Activated T-cell treated with anti-CD3 and anti-CD28 coated beads, Interleukin-2, amount 50 U/mL, for 72 hours (primary cell): ENCODE measurements around the gene PAEP. TPM values are rescaled to one million over a fixed set of nuclear protein-coding genes. Genes with fewer than 3 reads are reported as not detected.

Source experiments
- ATAC-seq, 2 donors: fragments of 150-1000 bp; cut with Tn5 transposase; replicated peaks in 1 of 2; 2 replicates each; pipeline ENCODE4 v1.10.0; 2021; ENCODE audit warnings: moderate library complexity in 2 of 2, mild to moderate bottlenecking in 1 of 2
- DNase-seq, 2 donors: peaks; one replicate each; pipeline ENCODE4 v3.0.0; 2021 to 2022; ENCODE audit warnings: mixed read lengths in 1 of 2
- H3K27ac Mint-ChIP-seq: one replicate; pipeline ENCODE4 v1.8.0; 2022; ENCODE audit warnings: mild to moderate bottlenecking, moderate library complexity, mixed read lengths
- H3K27me3 Mint-ChIP-seq: one replicate; pipeline ENCODE4 v1.8.0; 2022; ENCODE audit warnings: low read depth, mixed read lengths
- H3K36me3 Mint-ChIP-seq, 2 donors: one replicate each; pipeline ENCODE4 v1.8.0; 2022; ENCODE audit warnings: mixed read lengths in 2 of 2, mild to moderate bottlenecking in 1 of 2; ENCODE audit not compliant: insufficient read depth in 2 of 2
- H3K4me1 Mint-ChIP-seq: one replicate; pipeline ENCODE4 v1.8.0; 2022; ENCODE audit warnings: low read depth, mixed read lengths
- H3K4me3 Mint-ChIP-seq, 2 donors: one replicate each; pipeline ENCODE4 v1.8.0; 2022; ENCODE audit warnings: mild to moderate bottlenecking in 2 of 2, mixed read lengths in 2 of 2, moderate library complexity in 2 of 2
- H3K9me3 Mint-ChIP-seq, 2 donors: one replicate each; pipeline ENCODE4 v1.8.0; 2022; ENCODE audit warnings: mixed read lengths in 2 of 2
- total RNA-seq, 2 donors: library from RNA; stranded (reverse); gene quantifications; one replicate each; pipeline ENCODE4 v1.2.3, GENCODE V29; 2022

The PAEP gene
- total RNA-seq, 2 donors from 2014 or later = not detected

- Mint-ChIP-seq H3K27me3 (peaks cover 7% of the 10 kb centered on the region), H3K4me3 (no peak overlapping the region), H3K4me1 (no peaks in the 10 kb centered on the region), H3K27ac (no peak overlapping the region), H3K9me3 (no peaks in the 10 kb centered on the region), H3K36me3 (no peaks in the 10 kb centered on the region)
- DNase-seq (no peak), ATAC-seq (no peak)
Measured at GRCh38 chr9:135589596-135590485, 28.3 kb downstream of the PAEP start.

GRCh38 chr9:135590486-135591079 lies 29.0 kb downstream of the PAEP start:
- no peaks in the 10 kb centered on the region for H3K36me3 Mint-ChIP-seq
- no peak for DNase-seq
- no peak overlapping the region for H3K27ac Mint-ChIP-seq
- H3K4me3 Mint-ChIP-seq = no peak overlapping the region
- H3K4me1 Mint-ChIP-seq = no peaks in the 10 kb centered on the region
- no peaks in the 10 kb centered on the region for H3K9me3 Mint-ChIP-seq
- peaks cover 7% of the 10 kb centered on the region for H3K27me3 Mint-ChIP-seq
- ATAC-seq = no peak

GRCh38 chr9:135591506-135592330 lies 30.2 kb downstream of the PAEP start:
- DNase-seq (no peak), ATAC-seq (no peak)
- no peak overlapping the region for H3K27ac Mint-ChIP-seq
- peaks cover 7% of the 10 kb centered on the region for H3K27me3 Mint-ChIP-seq
- H3K4me1 Mint-ChIP-seq = no peaks in the 10 kb centered on the region
- H3K36me3 Mint-ChIP-seq = no peaks in the 10 kb centered on the region
- no peak overlapping the region for H3K4me3 Mint-ChIP-seq
- H3K9me3 Mint-ChIP-seq = no peaks in the 10 kb centered on the region

- ATAC-seq = no peak
- Mint-ChIP-seq H3K36me3 (no peaks in the 10 kb centered on the region), H3K27ac (no peak overlapping the region), H3K27me3 (peaks cover 7% of the 10 kb centered on the region), H3K4me1 (no peaks in the 10 kb centered on the region), H3K9me3 (no peaks in the 10 kb centered on the region), H3K4me3 (no peak overlapping the region)
- DNase-seq = no peak
Measured at GRCh38 chr9:135592331-135592590, 30.7 kb downstream of the PAEP start.

GRCh38 chr9:135592625-135593024 lies 31.1 kb downstream of the PAEP start:
- no peak overlapping the region for H3K27ac Mint-ChIP-seq
- H3K36me3 Mint-ChIP-seq = no peaks in the 10 kb centered on the region
- H3K27me3 Mint-ChIP-seq = peaks cover 7% of the 10 kb centered on the region
- no peak overlapping the region for H3K4me3 Mint-ChIP-seq
- ATAC-seq (no peak), DNase-seq (no peak)
- no peaks in the 10 kb centered on the region for H3K9me3 Mint-ChIP-seq
- H3K4me1 Mint-ChIP-seq = no peaks in the 10 kb centered on the region

GRCh38 chr9:135596211-135596610 lies 34.7 kb downstream of the PAEP start:
- no peak overlapping the region for H3K4me3 Mint-ChIP-seq
- DNase-seq = no peak
- no peaks in the 10 kb centered on the region for H3K36me3 Mint-ChIP-seq
- no peak for ATAC-seq
- peaks cover 31% of the 10 kb centered on the region for H3K27me3 Mint-ChIP-seq
- no peaks in the 10 kb centered on the region for H3K4me1 Mint-ChIP-seq
- no peak overlapping the region for H3K27ac Mint-ChIP-seq
- no peaks in the 10 kb centered on the region for H3K9me3 Mint-ChIP-seq

- ATAC-seq (no peak), DNase-seq (no peak)
- Mint-ChIP-seq H3K36me3 (no peaks in the 10 kb centered on the region), H3K27ac (no peak overlapping the region), H3K4me3 (no peak overlapping the region), H3K9me3 (no peaks in the 10 kb centered on the region), H3K27me3 (peaks cover 24% of the 10 kb centered on the region), H3K4me1 (no peaks in the 10 kb centered on the region)
Measured at GRCh38 chr9:135600296-135600817, 38.8 kb downstream of the PAEP start.

- DNase-seq = no peak
- ATAC-seq = no peak
- H3K4me1 Mint-ChIP-seq = no peaks in the 10 kb centered on the region
- no peaks in the 10 kb centered on the region for H3K9me3 Mint-ChIP-seq
- peaks cover 24% of the 10 kb centered on the region for H3K27me3 Mint-ChIP-seq
- no peaks in the 10 kb centered on the region for H3K36me3 Mint-ChIP-seq
- no peak overlapping the region for H3K27ac Mint-ChIP-seq
- H3K4me3 Mint-ChIP-seq = no peak overlapping the region
Measured at GRCh38 chr9:135601988-135602387, 40.4 kb downstream of the PAEP start.

- no peak overlapping the region for H3K4me3 Mint-ChIP-seq
- no peaks in the 10 kb centered on the region for H3K36me3 Mint-ChIP-seq
- no peaks in the 10 kb centered on the region for H3K9me3 Mint-ChIP-seq
- H3K27me3 Mint-ChIP-seq = peaks cover 24% of the 10 kb centered on the region
- DNase-seq (peak; percentile 51 to 64), ATAC-seq (peak; percentile 25 to 41)
- no peak overlapping the region for H3K27ac Mint-ChIP-seq
- no peaks in the 10 kb centered on the region for H3K4me1 Mint-ChIP-seq
Measured at GRCh38 chr9:135602789-135603481, 41.4 kb downstream of the PAEP start.

- ATAC-seq = no peak
- H3K4me1 Mint-ChIP-seq = no peaks in the 10 kb centered on the region
- DNase-seq = no peak
Measured at GRCh38 chr9:135604437-135605237, 43.1 kb downstream of the PAEP start.

GRCh38 chr9:135605238-135605781 lies 43.8 kb downstream of the PAEP start:
- H3K36me3 Mint-ChIP-seq = no peaks in the 10 kb centered on the region
- peaks cover 6% of the 10 kb centered on the region for H3K27me3 Mint-ChIP-seq
- no peak overlapping the region for H3K4me3 Mint-ChIP-seq
- ATAC-seq (no peak), DNase-seq (no peak)
- no peaks in the 10 kb centered on the region for H3K9me3 Mint-ChIP-seq
- no peaks in the 10 kb centered on the region for H3K4me1 Mint-ChIP-seq
- no peak overlapping the region for H3K27ac Mint-ChIP-seq

More at GRCh38 chr9:135604437-135605237, 43.1 kb downstream of the PAEP start:
- Mint-ChIP-seq H3K36me3 (no peaks in the 10 kb centered on the region), H3K9me3 (no peaks in the 10 kb centered on the region), H3K4me3 (no peak overlapping the region), H3K27me3 (peaks cover 12% of the 10 kb centered on the region), H3K27ac (no peak overlapping the region)

GRCh38 chr9:135606885-135607259 lies 45.3 kb downstream of the PAEP start:
- H3K27me3 Mint-ChIP-seq = no peaks in the 10 kb centered on the region
- ATAC-seq = no peak
- H3K4me1 Mint-ChIP-seq = no peaks in the 10 kb centered on the region
- H3K27ac Mint-ChIP-seq = no peak overlapping the region
- H3K9me3 Mint-ChIP-seq = no peaks in the 10 kb centered on the region
- no peak overlapping the region for H3K4me3 Mint-ChIP-seq
- H3K36me3 Mint-ChIP-seq = no peaks in the 10 kb centered on the region
- no peak for DNase-seq
